ENCODE results near the gene CDH4. TPM values are rescaled to one million over a fixed set of nuclear protein-coding genes. Genes with fewer than 3 reads are reported as not detected.

Gene CDH4
- total and polyA plus RNA-seq, 2 donors (not counting 1 experiment from before 2014, with no cell fraction given): not detected

DNA sequence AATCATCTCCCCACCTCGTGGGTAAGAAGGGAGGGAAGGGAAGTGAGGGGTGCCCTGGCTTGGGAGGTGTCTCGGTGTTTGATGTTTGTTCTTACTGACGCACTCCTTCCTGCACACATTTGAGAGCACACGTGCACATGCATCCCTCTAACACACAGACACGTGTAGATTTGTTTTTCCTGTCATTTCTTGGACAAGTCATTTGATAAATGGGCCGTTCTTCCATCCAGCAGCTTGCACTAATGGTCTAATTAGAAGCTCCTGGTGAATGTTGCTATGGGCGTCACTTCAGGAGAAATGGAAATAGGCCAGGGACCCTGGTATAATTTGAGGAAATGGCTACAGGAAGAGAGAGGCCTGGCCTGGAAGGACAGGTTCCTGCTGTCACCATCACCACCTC, 352.5 kb downstream of the CDH4 start:
- H2AFZ ChIP-seq (ENCODE audit: insufficient read depth, low read depth, low read length, poor library complexity, severe bottlenecking): no peak overlapping the region
- H3K9ac ChIP-seq (ENCODE audit: low read length): no peak overlapping the region
- no peaks in the 10 kb centered on the region for H3K79me2 ChIP-seq (ENCODE audit: control insufficient read depth, insufficient read depth, low read length)
- H3K9me3 Mint-ChIP-seq (ENCODE audit: insufficient read depth): peaks cover 4% of the 10 kb centered on the region
- no peak overlapping the region for H3K4me2 ChIP-seq (replicated peaks; ENCODE audit: low read depth, low read length, poor library complexity, severe bottlenecking)
- H4K20me1 ChIP-seq (ENCODE audit: control insufficient read depth, insufficient read depth, low read length, poor library complexity, severe bottlenecking): no peaks in the 10 kb centered on the region
- H3K9me3 ChIP-seq (ENCODE audit: control extremely low read depth in 1 of 3, control insufficient read depth in 2 of 3, insufficient read depth in 1 of 3, low read length in 2 of 3): peaks cover 0 to 71% (median 0%) of the 10 kb centered on the region in 3 donors
- CTCF ChIA-PET: no interaction called here
- no peak overlapping the region for H3K4me3 Mint-ChIP-seq
- no peak overlapping the region for H3K27ac Mint-ChIP-seq
- no peaks in the 10 kb centered on the region for H3K27me3 Mint-ChIP-seq
- POLR2A ChIA-PET: no interaction called here
- intact Hi-C loops (cut with micrococcal nuclease): no loop called here
- no peak overlapping the region for H3K27ac ChIP-seq (ENCODE audit: low read length in 2 of 2)
- no peaks in the 10 kb centered on the region for H3K4me1 ChIP-seq (ENCODE audit: control insufficient read depth in 2 of 2, insufficient read depth in 2 of 2, low read length in 2 of 2)
- DNase-seq (no peak), ATAC-seq (ENCODE audit: low read depth) (no peak)
- H3K4me3 ChIP-seq (ENCODE audit: control extremely low read depth in 1 of 5, extremely low read depth in 1 of 5, insufficient read depth in 1 of 5, low read depth in 2 of 5, low read length in 4 of 5): no peak overlapping the region
- H3K36me3 ChIP-seq (replicated peaks in 1 of 2; ENCODE audit: control extremely low read depth in 1 of 2, control insufficient read depth in 1 of 2, extremely low read depth in 1 of 2, insufficient read depth in 2 of 2, low read length in 1 of 2): no peaks in the 10 kb centered on the region
- TF ChIP-seq CTCF (IDR thresholded peaks at IDR 0.05) (no peak), EZH2 (IDR thresholded peaks at IDR 0.05; ENCODE audit: borderline replicate concordance, insufficient read depth, low read depth, low read length, poor library complexity, severe bottlenecking) (no peak)
- H3K4me1 Mint-ChIP-seq: no peaks in the 10 kb centered on the region
- 50% methylated on average over 3 of the region's 7 CpGs for WGBS (ENCODE audit: insufficient coverage)
- no peaks in the 10 kb centered on the region for H3K27me3 ChIP-seq (replicated peaks in 1 of 4; ENCODE audit: control extremely low read depth in 1 of 4, control insufficient read depth in 3 of 4, insufficient read depth in 4 of 4, low read length in 3 of 4)

DNA sequence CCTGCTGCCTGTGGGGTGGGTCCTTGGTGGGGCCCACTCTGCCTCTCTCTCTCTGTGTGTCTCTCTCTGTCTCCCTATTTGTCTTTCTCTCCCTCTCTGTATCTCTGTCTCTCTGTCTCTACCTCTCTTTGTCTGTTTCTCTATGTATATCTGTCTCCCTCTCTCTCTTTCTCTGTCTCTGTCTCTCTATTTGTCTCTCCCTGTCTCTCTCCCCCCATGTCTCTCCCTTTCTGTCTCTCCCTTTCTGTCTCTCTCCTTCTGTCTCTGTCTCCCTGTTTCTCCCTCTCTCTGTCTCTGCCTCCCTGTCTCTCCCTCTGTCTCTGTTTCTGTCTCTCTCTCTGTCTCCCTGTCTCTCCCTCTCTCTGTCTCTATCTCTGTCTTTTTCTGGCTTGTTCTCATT, 353.2 kb downstream of the CDH4 start:
- H3K9ac ChIP-seq (ENCODE audit: low read length): no peak overlapping the region
- H3K27ac ChIP-seq (ENCODE audit: low read length in 2 of 2): no peak overlapping the region
- no peaks in the 10 kb centered on the region for H3K4me1 ChIP-seq (ENCODE audit: control insufficient read depth in 2 of 2, insufficient read depth in 2 of 2, low read length in 2 of 2)
- TF ChIP-seq CTCF (IDR thresholded peaks at IDR 0.05) (no peak), EZH2 (IDR thresholded peaks at IDR 0.05; ENCODE audit: borderline replicate concordance, insufficient read depth, low read depth, low read length, poor library complexity, severe bottlenecking) (no peak)
- no peaks in the 10 kb centered on the region for H3K36me3 ChIP-seq (replicated peaks in 1 of 2; ENCODE audit: control extremely low read depth in 1 of 2, control insufficient read depth in 1 of 2, extremely low read depth in 1 of 2, insufficient read depth in 2 of 2, low read length in 1 of 2)
- H2AFZ ChIP-seq (ENCODE audit: insufficient read depth, low read depth, low read length, poor library complexity, severe bottlenecking): no peak overlapping the region
- CTCF ChIA-PET: no interaction called here
- H3K4me3 ChIP-seq (ENCODE audit: control extremely low read depth in 1 of 5, extremely low read depth in 1 of 5, insufficient read depth in 1 of 5, low read depth in 2 of 5, low read length in 4 of 5): no peak overlapping the region
- H3K4me3 Mint-ChIP-seq: no peak overlapping the region
- DNase-seq (no peak), ATAC-seq (ENCODE audit: low read depth) (no peak)
- no peak overlapping the region for H3K4me2 ChIP-seq (replicated peaks; ENCODE audit: low read depth, low read length, poor library complexity, severe bottlenecking)
- intact Hi-C loops (cut with micrococcal nuclease): no loop called here
- peaks cover 0 to 65% (median 0%) of the 10 kb centered on the region in 3 donors for H3K9me3 ChIP-seq (ENCODE audit: control extremely low read depth in 1 of 3, control insufficient read depth in 2 of 3, insufficient read depth in 1 of 3, low read length in 2 of 3)
- POLR2A ChIA-PET: no interaction called here
- no peak overlapping the region for H3K27ac Mint-ChIP-seq
- H3K27me3 ChIP-seq (replicated peaks in 1 of 4; ENCODE audit: control extremely low read depth in 1 of 4, control insufficient read depth in 3 of 4, insufficient read depth in 4 of 4, low read length in 3 of 4): no peaks in the 10 kb centered on the region
- no peaks in the 10 kb centered on the region for H3K27me3 Mint-ChIP-seq
- no peaks in the 10 kb centered on the region for H4K20me1 ChIP-seq (ENCODE audit: control insufficient read depth, insufficient read depth, low read length, poor library complexity, severe bottlenecking)
- H3K79me2 ChIP-seq (ENCODE audit: control insufficient read depth, insufficient read depth, low read length): no peaks in the 10 kb centered on the region
- H3K4me1 Mint-ChIP-seq: no peaks in the 10 kb centered on the region
- peaks cover 4% of the 10 kb centered on the region for H3K9me3 Mint-ChIP-seq (ENCODE audit: insufficient read depth)

Measured in B cell (primary cell).